Stimulated activated CD8-positive, alpha-beta memory T cell treated with anti-CD3 and anti-CD28 coated beads, Interleukin-15, amount 100 ng/mL, for 1 hour (primary cell): ENCODE data around the gene MZT1.

Experiments used
- DNase-seq: peaks from one replicate; pipeline ENCODE4 v3.0.0-alpha.2; 2020; ENCODE audit warnings: low read depth

The MZT1 gene

GRCh38 chr13:72680353-72680752, 47.1 kb downstream of the MZT1 start:
- DNase-seq, result no peak

DNA sequence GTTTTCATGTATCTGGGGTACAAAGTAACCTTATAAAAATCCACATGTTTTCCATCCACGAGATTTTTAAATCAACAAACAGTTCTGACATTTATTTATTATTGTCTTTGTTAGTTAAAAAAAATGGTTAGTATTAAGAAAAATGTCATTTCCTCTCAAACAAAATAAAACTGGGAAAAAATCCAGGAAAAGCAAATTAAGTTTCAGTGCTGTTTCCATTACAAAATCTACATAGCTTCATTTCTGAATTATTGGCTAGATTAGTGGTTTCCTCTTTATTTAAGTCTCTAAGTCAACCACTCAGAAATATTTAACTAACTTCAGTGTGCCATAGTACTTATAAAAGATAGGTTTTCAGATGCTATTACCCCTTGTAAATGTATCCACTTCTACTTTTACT, 49.1 kb downstream of the MZT1 start:
- DNase-seq, result no peak

- DNase-seq, result no peak
Measured at GRCh38 chr13:72677431-72677830, 50.0 kb downstream of the MZT1 start.

DNA sequence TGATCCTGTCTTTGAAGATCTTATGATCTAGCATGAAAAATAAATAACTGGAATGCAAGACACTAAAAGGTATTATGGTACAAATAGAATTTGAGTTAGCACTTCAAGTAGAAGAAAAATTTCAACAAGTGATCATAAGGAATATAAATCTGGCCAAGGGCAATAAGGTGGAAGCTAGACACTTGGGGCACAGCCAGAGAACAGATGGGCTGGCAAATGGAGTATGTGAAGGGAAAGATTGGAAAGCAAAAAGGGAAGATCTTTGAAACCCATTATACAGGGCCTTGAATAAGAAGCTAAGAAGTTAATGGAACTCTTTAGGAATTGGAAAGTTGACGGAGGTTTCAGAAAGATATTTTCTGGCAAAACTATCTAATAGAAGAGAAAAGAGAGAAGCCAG, 61.0 kb downstream of the MZT1 start:
- no peak for DNase-seq

DNA sequence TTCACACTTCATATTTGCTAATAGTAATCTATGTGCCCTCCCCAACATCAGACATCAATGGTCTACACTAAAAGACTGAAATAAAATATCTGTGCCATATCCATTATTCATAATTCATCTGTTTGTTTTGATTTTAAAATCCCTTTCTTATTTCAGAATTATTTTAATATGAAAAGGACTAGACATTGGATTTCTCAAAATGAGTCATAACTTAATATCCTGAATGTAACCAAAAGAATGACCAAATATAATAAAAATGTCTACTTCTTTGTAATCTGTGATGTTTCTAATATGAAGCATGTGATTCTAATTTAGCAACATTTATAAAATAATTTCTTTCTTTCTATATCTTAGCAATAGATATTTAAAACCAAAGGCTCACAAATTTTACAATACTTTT, 64.9 kb downstream of the MZT1 start:
- DNase-seq, result no peak
